NCI-H1417 (cell line): Measurements from ENCODE around the gene SDHAF3.

ENCODE experiments used
- DNase-seq, 3 experiments: peaks; one replicate each; lab custom pipeline; 2025; lab: John Stamatoyannopoulos, UW

SDHAF3 gene

DNA sequence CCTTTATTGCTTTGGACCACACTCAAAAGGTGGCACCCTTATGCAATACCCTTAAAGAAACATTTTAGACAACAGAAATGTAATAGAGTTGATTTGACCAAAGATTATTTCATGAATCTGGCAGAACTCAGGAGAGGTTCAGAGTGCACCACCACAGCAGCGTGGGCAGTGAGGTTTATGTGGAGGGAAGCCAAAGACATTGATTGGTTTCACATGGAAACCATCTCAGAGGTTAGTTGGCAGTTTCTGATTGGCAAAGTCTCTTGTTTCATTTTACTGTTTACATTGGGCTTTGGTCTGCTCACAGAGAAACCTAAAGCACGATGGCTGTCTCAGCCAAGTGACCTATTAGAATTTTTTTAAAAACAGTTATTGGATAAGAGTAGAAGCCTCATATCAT, 101.3 kb downstream of the SDHAF3 start:
- DNase-seq: no peak

DNA sequence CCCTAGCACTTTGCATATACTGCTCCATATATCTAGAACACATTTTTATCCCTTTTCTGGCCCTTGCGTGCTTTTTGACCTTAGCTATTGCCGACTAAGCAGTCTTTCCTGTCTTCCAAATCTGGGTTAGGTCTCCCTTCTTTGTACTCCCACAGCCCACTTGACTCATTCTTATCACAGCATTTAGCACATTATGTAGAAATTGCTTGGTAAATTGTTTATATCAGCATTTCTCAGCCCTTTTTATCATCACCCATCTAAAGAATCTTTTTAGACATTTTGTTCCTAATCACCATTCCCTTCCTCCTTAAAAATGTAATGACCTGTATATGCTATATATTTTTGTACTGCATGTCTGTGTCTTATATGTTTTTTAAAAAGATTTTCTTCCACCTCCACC, 101.7 kb downstream of the SDHAF3 start:
- no peak for DNase-seq

DNA sequence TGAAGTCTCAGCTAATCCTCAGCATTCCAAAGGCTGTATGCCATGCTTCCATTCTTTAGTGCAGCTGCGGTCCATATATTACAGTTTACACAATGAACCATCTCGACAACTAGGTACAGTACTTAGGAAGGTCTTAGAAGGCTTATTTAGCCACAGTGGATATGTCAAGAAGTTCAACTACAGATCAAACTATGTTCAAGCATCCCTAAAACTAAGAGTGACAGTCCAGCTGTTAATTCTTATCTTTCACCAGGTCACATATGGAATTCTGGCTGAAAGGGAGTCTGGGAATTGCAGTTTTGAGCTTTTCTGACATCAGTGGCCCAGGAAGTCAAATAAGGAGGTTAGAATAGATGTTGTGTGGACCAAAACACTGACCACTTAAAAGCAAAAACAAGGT, 106.8 kb downstream of the SDHAF3 start:
- DNase-seq: no peak

DNA sequence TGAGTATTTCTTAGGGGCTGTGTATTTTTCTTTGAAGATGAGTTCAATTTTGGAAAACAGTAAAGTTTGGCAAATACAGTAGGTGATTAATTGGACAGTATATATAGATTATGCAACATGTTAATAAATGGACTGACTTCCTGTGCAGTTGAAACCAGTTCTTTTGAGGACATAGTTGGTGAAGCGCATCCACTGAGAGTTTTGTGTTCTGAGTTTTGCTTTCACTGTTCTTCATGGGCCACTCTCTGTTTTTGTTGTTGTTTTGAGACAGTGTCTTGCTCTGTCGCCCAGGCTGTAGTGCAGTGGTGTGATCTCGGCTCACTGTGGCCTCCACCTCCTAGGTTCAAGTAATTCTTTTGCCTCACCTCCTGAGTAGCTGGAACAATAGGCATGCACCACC, 109.0 kb downstream of the SDHAF3 start:
- DNase-seq: no peak
